Measurements from ENCODE around the gene ADARB1. TPM values are rescaled to one million over a fixed set of nuclear protein-coding genes. Genes with fewer than 3 reads are reported as not detected.
A peak's percentile ranks its signal among the peaks of the same experiment; 100 is the strongest.

ADARB1 gene
- total RNA-seq, 1 donor from 2014 or later: 21.8 TPM

GRCh38 chr21:45236481-45236880 is 162.1 kb downstream of the ADARB1 start:
- no peak overlapping the region for H3K4me3 Mint-ChIP-seq
- H3K4me1 Mint-ChIP-seq: peaks cover 2% of the 10 kb centered on the region
- peaks cover 9% of the 10 kb centered on the region for H3K9me3 Mint-ChIP-seq
- H3K36me3 Mint-ChIP-seq (ENCODE audit: low read depth): no peaks in the 10 kb centered on the region
- no peak overlapping the region for H3K27ac Mint-ChIP-seq
- intact Hi-C loops (cut with micrococcal nuclease): no loop called here
- peaks cover 55% of the 10 kb centered on the region for H3K27me3 Mint-ChIP-seq
- DNase-seq: peak; percentile 57

- intact Hi-C loops (cut with micrococcal nuclease): no loop called here
- Mint-ChIP-seq H3K4me1 (peaks cover 2% of the 10 kb centered on the region), H3K36me3 (ENCODE audit: low read depth) (no peaks in the 10 kb centered on the region), H3K9me3 (peaks cover 17% of the 10 kb centered on the region), H3K27ac (no peak overlapping the region), H3K4me3 (no peak overlapping the region), H3K27me3 (peaks cover 54% of the 10 kb centered on the region)
- no peak for DNase-seq
Measured at GRCh38 chr21:45237401-45237800, 163.0 kb downstream of the ADARB1 start.

- Mint-ChIP-seq H3K4me1 (peaks cover 2% of the 10 kb centered on the region), H3K36me3 (ENCODE audit: low read depth) (peaks cover 3% of the 10 kb centered on the region), H3K4me3 (no peak overlapping the region), H3K27ac (no peak overlapping the region), H3K27me3 (peaks cover 41% of the 10 kb centered on the region), H3K9me3 (peaks cover 17% of the 10 kb centered on the region)
- DNase-seq: peak; percentile 51
- intact Hi-C loops (cut with micrococcal nuclease): no loop called here
Measured at GRCh38 chr21:45241357-45241756, 167.0 kb downstream of the ADARB1 start.

GRCh38 chr21:45243603-45244002 is 169.2 kb downstream of the ADARB1 start:
- Mint-ChIP-seq H3K27me3 (peaks cover 36% of the 10 kb centered on the region), H3K27ac (no peak overlapping the region), H3K4me3 (no peak overlapping the region), H3K9me3 (peaks cover 17% of the 10 kb centered on the region), H3K36me3 (ENCODE audit: low read depth) (peaks cover 3% of the 10 kb centered on the region), H3K4me1 (no peaks in the 10 kb centered on the region)
- no peak for DNase-seq
- intact Hi-C loops (cut with micrococcal nuclease): no loop called here

- Mint-ChIP-seq H3K36me3 (ENCODE audit: low read depth) (peaks cover 3% of the 10 kb centered on the region), H3K9me3 (peaks cover 17% of the 10 kb centered on the region), H3K27ac (no peak overlapping the region), H3K27me3 (peaks cover 29% of the 10 kb centered on the region), H3K4me1 (no peaks in the 10 kb centered on the region), H3K4me3 (no peak overlapping the region)
- no peak for DNase-seq
- intact Hi-C loops (cut with micrococcal nuclease): no loop called here
Measured at GRCh38 chr21:45244799-45245340, 170.5 kb downstream of the ADARB1 start.

- H3K27me3 Mint-ChIP-seq: peaks cover 26% of the 10 kb centered on the region
- no peak overlapping the region for H3K4me3 Mint-ChIP-seq
- peak; percentile 47 for DNase-seq
- H3K4me1 Mint-ChIP-seq: no peaks in the 10 kb centered on the region
- no peak overlapping the region for H3K27ac Mint-ChIP-seq
- H3K9me3 Mint-ChIP-seq: peaks cover 6% of the 10 kb centered on the region
- intact Hi-C loops (cut with micrococcal nuclease): no loop called here
- H3K36me3 Mint-ChIP-seq (ENCODE audit: low read depth): peaks cover 3% of the 10 kb centered on the region
Measured at GRCh38 chr21:45246386-45247320, 172.3 kb downstream of the ADARB1 start.

- no peak overlapping the region for H3K4me3 Mint-ChIP-seq
- H3K9me3 Mint-ChIP-seq: no peaks in the 10 kb centered on the region
- intact Hi-C loops (cut with micrococcal nuclease): no loop called here
- no peak overlapping the region for H3K27ac Mint-ChIP-seq
- H3K27me3 Mint-ChIP-seq: peaks cover 22% of the 10 kb centered on the region
- DNase-seq: peak; percentile 50
- H3K36me3 Mint-ChIP-seq (ENCODE audit: low read depth): peaks cover 2% of the 10 kb centered on the region
- H3K4me1 Mint-ChIP-seq: no peaks in the 10 kb centered on the region
Measured at GRCh38 chr21:45248301-45248892, 174.0 kb downstream of the ADARB1 start.

- Mint-ChIP-seq H3K36me3 (ENCODE audit: low read depth) (no peaks in the 10 kb centered on the region), H3K27ac (no peak overlapping the region), H3K4me3 (no peak overlapping the region), H3K9me3 (no peaks in the 10 kb centered on the region), H3K27me3 (peaks cover 22% of the 10 kb centered on the region), H3K4me1 (no peaks in the 10 kb centered on the region)
- intact Hi-C loops (cut with micrococcal nuclease): no loop called here
- peak; percentile 43 for DNase-seq
Measured at GRCh38 chr21:45248893-45249381, 174.6 kb downstream of the ADARB1 start.

GRCh38 chr21:45249626-45250025 is 175.2 kb downstream of the ADARB1 start:
- DNase-seq: no peak
- Mint-ChIP-seq H3K4me1 (no peaks in the 10 kb centered on the region), H3K4me3 (no peak overlapping the region), H3K36me3 (ENCODE audit: low read depth) (no peaks in the 10 kb centered on the region), H3K9me3 (no peaks in the 10 kb centered on the region), H3K27me3 (peaks cover 25% of the 10 kb centered on the region), H3K27ac (no peak overlapping the region)
- intact Hi-C loops (cut with micrococcal nuclease): no loop called here

- intact Hi-C loops (cut with micrococcal nuclease): no loop called here
- peaks cover 29% of the 10 kb centered on the region for H3K27me3 Mint-ChIP-seq
- no peak for DNase-seq
- no peak overlapping the region for H3K27ac Mint-ChIP-seq
- no peaks in the 10 kb centered on the region for H3K36me3 Mint-ChIP-seq (ENCODE audit: low read depth)
- H3K4me1 Mint-ChIP-seq: peaks cover 2% of the 10 kb centered on the region
- H3K9me3 Mint-ChIP-seq: no peaks in the 10 kb centered on the region
- H3K4me3 Mint-ChIP-seq: no peak overlapping the region
Measured at GRCh38 chr21:45250272-45250671, 175.9 kb downstream of the ADARB1 start.

- Mint-ChIP-seq H3K4me3 (no peak overlapping the region), H3K27ac (no peak overlapping the region), H3K27me3 (peaks cover 33% of the 10 kb centered on the region), H3K36me3 (ENCODE audit: low read depth) (no peaks in the 10 kb centered on the region), H3K4me1 (peaks cover 5% of the 10 kb centered on the region), H3K9me3 (no peaks in the 10 kb centered on the region)
- intact Hi-C loops (cut with micrococcal nuclease): no loop called here
- DNase-seq: peak; percentile 47
Measured at GRCh38 chr21:45250914-45251634, 176.7 kb downstream of the ADARB1 start.

GRCh38 chr21:45251635-45252447 is 177.5 kb downstream of the ADARB1 start:
- H3K27ac Mint-ChIP-seq: no peak overlapping the region
- peaks cover 30% of the 10 kb centered on the region for H3K27me3 Mint-ChIP-seq
- intact Hi-C loops (cut with micrococcal nuclease): no loop called here
- no peaks in the 10 kb centered on the region for H3K36me3 Mint-ChIP-seq (ENCODE audit: low read depth)
- no peaks in the 10 kb centered on the region for H3K9me3 Mint-ChIP-seq
- no peak overlapping the region for H3K4me3 Mint-ChIP-seq
- DNase-seq: peak; percentile 44
- H3K4me1 Mint-ChIP-seq: peaks cover 7% of the 10 kb centered on the region

GRCh38 chr21:45252448-45252925 is 178.1 kb downstream of the ADARB1 start:
- H3K4me1 Mint-ChIP-seq: peaks cover 11% of the 10 kb centered on the region
- H3K36me3 Mint-ChIP-seq (ENCODE audit: low read depth): no peaks in the 10 kb centered on the region
- no peak overlapping the region for H3K4me3 Mint-ChIP-seq
- no peak overlapping the region for H3K27ac Mint-ChIP-seq
- H3K27me3 Mint-ChIP-seq: peaks cover 28% of the 10 kb centered on the region
- H3K9me3 Mint-ChIP-seq: no peaks in the 10 kb centered on the region
- no peak for DNase-seq
- intact Hi-C loops (cut with micrococcal nuclease): no loop called here

Measured in activated CD4-positive, alpha-beta T cell treated with anti-CD3 and anti-CD28 coated beads, Interleukin-2, amount 10 ng/mL, durations not matched to agents 24 days and 14 days (primary cell).